ENCODE results near the gene KIRREL3. TPM values are rescaled to one million over a fixed set of nuclear protein-coding genes. Genes with fewer than 3 reads are reported as not detected.

The KIRREL3 gene
- total RNA-seq, 1 donor from 2014 or later: not detected

GRCh38 chr11:126599217-126599897 lies 401.2 kb downstream of the KIRREL3 start:
- no peak for DNase-seq
- H3K27me3 Mint-ChIP-seq: peaks cover 11% of the 10 kb centered on the region
- H3K27ac Mint-ChIP-seq: no peak overlapping the region
- no peaks in the 10 kb centered on the region for H3K4me1 Mint-ChIP-seq
- intact Hi-C loops (cut with micrococcal nuclease): no loop called here
- no peaks in the 10 kb centered on the region for H3K9me3 Mint-ChIP-seq
- no peaks in the 10 kb centered on the region for H3K36me3 Mint-ChIP-seq (ENCODE audit: low read depth)
- H3K4me3 Mint-ChIP-seq: no peak overlapping the region

GRCh38 chr11:126598344-126599216 lies 402.0 kb downstream of the KIRREL3 start:
- Mint-ChIP-seq H3K36me3 (ENCODE audit: low read depth) (no peaks in the 10 kb centered on the region), H3K4me3 (no peak overlapping the region), H3K27me3 (peaks cover 11% of the 10 kb centered on the region), H3K9me3 (no peaks in the 10 kb centered on the region), H3K4me1 (no peaks in the 10 kb centered on the region), H3K27ac (no peak overlapping the region)
- no peak for DNase-seq
- intact Hi-C loops (cut with micrococcal nuclease): no loop called here

- Mint-ChIP-seq H3K36me3 (ENCODE audit: low read depth) (no peaks in the 10 kb centered on the region), H3K27ac (no peak overlapping the region)
Measured at GRCh38 chr11:126597041-126597440, 403.5 kb downstream of the KIRREL3 start.

GRCh38 chr11:126596474-126596873 lies 404.1 kb downstream of the KIRREL3 start:
- no peak overlapping the region for H3K4me3 Mint-ChIP-seq
- no peak for DNase-seq
- no peaks in the 10 kb centered on the region for H3K4me1 Mint-ChIP-seq
- H3K9me3 Mint-ChIP-seq: no peaks in the 10 kb centered on the region
- H3K27me3 Mint-ChIP-seq: peaks cover 8% of the 10 kb centered on the region
- intact Hi-C loops (cut with micrococcal nuclease): no loop called here
- H3K36me3 Mint-ChIP-seq (ENCODE audit: low read depth): no peaks in the 10 kb centered on the region
- H3K27ac Mint-ChIP-seq: no peak overlapping the region

More at GRCh38 chr11:126597041-126597440, 403.5 kb downstream of the KIRREL3 start:
- Mint-ChIP-seq H3K27me3 (peaks cover 11% of the 10 kb centered on the region), H3K4me3 (no peak overlapping the region), H3K9me3 (no peaks in the 10 kb centered on the region), H3K4me1 (no peaks in the 10 kb centered on the region)
- intact Hi-C loops (cut with micrococcal nuclease): no loop called here
- no peak for DNase-seq

GRCh38 chr11:126595560-126595959 lies 405.0 kb downstream of the KIRREL3 start:
- H3K27me3 Mint-ChIP-seq: peaks cover 4% of the 10 kb centered on the region
- H3K36me3 Mint-ChIP-seq (ENCODE audit: low read depth): no peaks in the 10 kb centered on the region
- H3K27ac Mint-ChIP-seq: no peak overlapping the region
- no peaks in the 10 kb centered on the region for H3K4me1 Mint-ChIP-seq
- H3K9me3 Mint-ChIP-seq: no peaks in the 10 kb centered on the region
- no peak for DNase-seq
- intact Hi-C loops (cut with micrococcal nuclease): no loop called here
- H3K4me3 Mint-ChIP-seq: no peak overlapping the region

GRCh38 chr11:126594921-126595367 lies 405.6 kb downstream of the KIRREL3 start:
- no peak overlapping the region for H3K27ac Mint-ChIP-seq
- H3K4me1 Mint-ChIP-seq: no peaks in the 10 kb centered on the region
- H3K36me3 Mint-ChIP-seq (ENCODE audit: low read depth): no peaks in the 10 kb centered on the region
- no peaks in the 10 kb centered on the region for H3K9me3 Mint-ChIP-seq
- intact Hi-C loops (cut with micrococcal nuclease): no loop called here
- H3K27me3 Mint-ChIP-seq: peaks cover 2% of the 10 kb centered on the region
- H3K4me3 Mint-ChIP-seq: no peak overlapping the region
- DNase-seq: no peak

- H3K4me1 Mint-ChIP-seq: no peaks in the 10 kb centered on the region
- no peak overlapping the region for H3K4me3 Mint-ChIP-seq
- H3K27me3 Mint-ChIP-seq: no peaks in the 10 kb centered on the region
- no peak for DNase-seq
- no peak overlapping the region for H3K27ac Mint-ChIP-seq
- H3K36me3 Mint-ChIP-seq (ENCODE audit: low read depth): no peaks in the 10 kb centered on the region
- no peaks in the 10 kb centered on the region for H3K9me3 Mint-ChIP-seq
- intact Hi-C loops (cut with micrococcal nuclease): no loop called here
Measured at GRCh38 chr11:126592496-126593410, 407.8 kb downstream of the KIRREL3 start.

GRCh38 chr11:126591966-126592489 lies 408.5 kb downstream of the KIRREL3 start:
- no peaks in the 10 kb centered on the region for H3K36me3 Mint-ChIP-seq (ENCODE audit: low read depth)
- no peak overlapping the region for H3K4me3 Mint-ChIP-seq
- H3K27ac Mint-ChIP-seq: no peak overlapping the region
- no peak for DNase-seq
- H3K4me1 Mint-ChIP-seq: no peaks in the 10 kb centered on the region
- no peaks in the 10 kb centered on the region for H3K9me3 Mint-ChIP-seq
- intact Hi-C loops (cut with micrococcal nuclease): no loop called here
- no peaks in the 10 kb centered on the region for H3K27me3 Mint-ChIP-seq

- Mint-ChIP-seq H3K9me3 (no peaks in the 10 kb centered on the region), H3K4me3 (no peak overlapping the region), H3K36me3 (ENCODE audit: low read depth) (no peaks in the 10 kb centered on the region), H3K27ac (no peak overlapping the region), H3K4me1 (no peaks in the 10 kb centered on the region), H3K27me3 (no peaks in the 10 kb centered on the region)
- intact Hi-C loops (cut with micrococcal nuclease): no loop called here
- no peak for DNase-seq
Measured at GRCh38 chr11:126589492-126589803, 411.1 kb downstream of the KIRREL3 start.

- H3K4me3 Mint-ChIP-seq: no peak overlapping the region
- H3K27ac Mint-ChIP-seq: no peak overlapping the region
- DNase-seq: no peak
- H3K36me3 Mint-ChIP-seq (ENCODE audit: low read depth): no peaks in the 10 kb centered on the region
- no peaks in the 10 kb centered on the region for H3K27me3 Mint-ChIP-seq
- no peaks in the 10 kb centered on the region for H3K9me3 Mint-ChIP-seq
- intact Hi-C loops (cut with micrococcal nuclease): no loop called here
- H3K4me1 Mint-ChIP-seq: no peaks in the 10 kb centered on the region
Measured at GRCh38 chr11:126588630-126589491, 411.7 kb downstream of the KIRREL3 start.

GRCh38 chr11:126587541-126587940 lies 413.0 kb downstream of the KIRREL3 start:
- Mint-ChIP-seq H3K36me3 (ENCODE audit: low read depth) (no peaks in the 10 kb centered on the region), H3K27ac (no peak overlapping the region)

GRCh38 chr11:126585774-126586491 lies 414.6 kb downstream of the KIRREL3 start:
- intact Hi-C loops (cut with micrococcal nuclease): no loop called here
- Mint-ChIP-seq H3K36me3 (ENCODE audit: low read depth) (no peaks in the 10 kb centered on the region), H3K4me3 (no peak overlapping the region), H3K27me3 (no peaks in the 10 kb centered on the region), H3K9me3 (no peaks in the 10 kb centered on the region), H3K4me1 (no peaks in the 10 kb centered on the region), H3K27ac (no peak overlapping the region)
- no peak for DNase-seq

More at GRCh38 chr11:126587541-126587940, 413.0 kb downstream of the KIRREL3 start:
- H3K4me3 Mint-ChIP-seq: no peak overlapping the region
- no peak for DNase-seq
- intact Hi-C loops (cut with micrococcal nuclease): no loop called here
- H3K27me3 Mint-ChIP-seq: no peaks in the 10 kb centered on the region
- H3K4me1 Mint-ChIP-seq: no peaks in the 10 kb centered on the region
- no peaks in the 10 kb centered on the region for H3K9me3 Mint-ChIP-seq

Measured in activated CD4-positive, alpha-beta T cell treated with anti-CD3 and anti-CD28 coated beads, Interleukin-2, amount 10 ng/mL, durations not matched to agents 24 days and 14 days (primary cell).